OCI-LY7 (cell line): ENCODE measurements around the gene JPH3. TPM values are rescaled to one million over a fixed set of nuclear protein-coding genes. Genes with fewer than 3 reads are reported as not detected.
A peak's percentile ranks its signal among the peaks of the same experiment; 100 is the strongest.

ENCODE experiments used
- BruUV-seq: library from RNA; stranded (reverse); fragments of 400-500 nt; replicated peaks from 2 replicates; lab custom pipeline; 2021; lab: Mats Ljungman, UMichigan
- CTCF ChIA-PET: fragments of 300-600 bp; sonication (Branson Sonifier 250); formaldehyde crosslinking; loops from one replicate; lab custom pipeline; 2022; ENCODE audit warnings: antibody characterized with exemption; ENCODE audit not compliant: unreplicated experiment; lab: Charles Lee
- POLR2A ChIA-PET: fragments of 300-600 bp; sonication (Branson Sonifier 250); formaldehyde crosslinking; loops from one replicate; lab custom pipeline; 2022; ENCODE audit warnings: antibody characterized with exemption; lab: Charles Lee
- DNase-seq: peaks from one replicate; pipeline ENCODE4 v3.0.0-alpha.2; 2015; ENCODE audit warnings: low spot score
- H2AFZ ChIP-seq: fragments of 200-600 bp; sonication (generic), shearing (Covaris generic); 2 replicates; pipeline ENCODE4 v1.6.1; 2014; ENCODE audit warnings: mild to moderate bottlenecking, antibody characterized with exemption, low read length, moderate library complexity
- H3K27ac ChIP-seq: fragments of 200-600 bp; sonication (generic); 2 replicates; pipeline ENCODE4 v1.5.1; 2014; ENCODE audit warnings: mixed run types, low read depth, mild to moderate bottlenecking, moderate library complexity, low read length, inconsistent platforms; ENCODE audit not compliant: poor library complexity, severe bottlenecking
- H3K36me3 ChIP-seq: fragments of 200-600 bp; sonication (generic); 2 replicates; pipeline ENCODE4 v1.6.1; 2014; ENCODE audit warnings: mild to moderate bottlenecking, antibody characterized with exemption, low read length, moderate library complexity, mixed read lengths; ENCODE audit not compliant: insufficient read depth
- H3K4me1 ChIP-seq: fragments of 200-600 bp; sonication (generic); 2 replicates; pipeline ENCODE4 v1.5.1; 2014; ENCODE audit warnings: mild to moderate bottlenecking, low read length; ENCODE audit not compliant: insufficient read depth, poor library complexity, severe bottlenecking
- H3K4me2 ChIP-seq: fragments of 200-600 bp; sonication (generic); 2 replicates; pipeline ENCODE4 v1.6.1; 2014; ENCODE audit warnings: mild to moderate bottlenecking, low read length
- H3K4me3 ChIP-seq: fragments of 200-600 bp; sonication (generic); 2 replicates; pipeline ENCODE4 v1.5.1; 2014; ENCODE audit warnings: mild to moderate bottlenecking, low read depth, low read length; ENCODE audit not compliant: poor library complexity, severe bottlenecking
- H3K79me2 ChIP-seq: fragments of 200-600 bp; sonication (generic); 2 replicates; pipeline ENCODE4 v1.6.1; 2016; ENCODE audit warnings: low read depth, mild to moderate bottlenecking, low read length, moderate library complexity, mixed read lengths; ENCODE audit not compliant: insufficient read depth
- H3K9me2 ChIP-seq: fragments of 200-600 bp; sonication (generic); 2 replicates; pipeline ENCODE4 v1.6.1; 2016; ENCODE audit warnings: mild to moderate bottlenecking, low read length, mixed read lengths; ENCODE audit not compliant: insufficient read depth
- H3K9me3 ChIP-seq: fragments of 200-600 bp; sonication (generic); 2 replicates; pipeline ENCODE4 v1.6.1; 2014; ENCODE audit warnings: mild to moderate bottlenecking, mixed run types, low read length, mixed read lengths
- H4K20me1 ChIP-seq: fragments of 200-600 bp; sonication (generic); 2 replicates; pipeline ENCODE4 v1.6.1; 2014; ENCODE audit warnings: mild to moderate bottlenecking, antibody characterized with exemption, low read length, moderate library complexity, mixed read lengths; ENCODE audit not compliant: insufficient read depth
- CTCF ChIP-seq: fragments of 200-600 bp; sonication (generic); conservative IDR thresholded peaks from 2 replicates; pipeline ENCODE4 v1.5.1; 2014; ENCODE audit warnings: mild to moderate bottlenecking, antibody characterized with exemption, low read length, moderate library complexity, mixed read lengths
- EZH2phosphoT487 ChIP-seq: fragments of 200-600 bp; sonication (generic); IDR thresholded peaks from 2 replicates; pipeline ENCODE4 v1.6.1; 2018; ENCODE audit warnings: low read depth, borderline replicate concordance, mild to moderate bottlenecking, mixed run types, antibody characterized with exemption, low read length, moderate library complexity, mixed read lengths
- intact Hi-C: fragments of 100-400 bp; cut with micrococcal nuclease; formaldehyde crosslinking; loops from one replicate; pipeline ENCODE4 v1.10.0; 2022; ENCODE audit not compliant: unreplicated experiment
- total RNA-seq, 2 experiments: library from RNA; depleted of rRNA in 1 of 2; stranded (reverse); fragments of >200 nt in 1 of 2; shearing (Covaris generic) in 1 of 2; gene quantifications; 2 replicates each; pipeline ENCODE4 v1.2.3, GENCODE V29; 2014 to 2022

Gene JPH3
- total RNA-seq, 2 experiments from 2014 or later: not detected

- H4K20me1 ChIP-seq: no peaks in the 10 kb centered on the region
- TF ChIP-seq EZH2phosphoT487 (no peak), CTCF (no peak)
Observed at GRCh38 chr16:87723226-87723623, 120.9 kb downstream of the JPH3 start.

GRCh38 chr16:87724490-87725291 is 122.4 kb downstream of the JPH3 start:
- no peaks in the 10 kb centered on the region for H4K20me1 ChIP-seq

More at GRCh38 chr16:87723226-87723623, 120.9 kb downstream of the JPH3 start:
- BruUV-seq: no TSS peak
- peak; percentile 97 for DNase-seq
- POLR2A ChIA-PET: interaction anchor here (1.1 to 3.1 kb wide), 4 partner anchors 9 to 39 kb away, joined by 3 to 19 read pairs (median 8); no protein-coding TSS in a partner anchor
- intact Hi-C loops: loop anchor here (1.0 to 5.0 kb wide), 2 partner anchors 22 to 44 kb away; partner anchors contain the start of gene KLHDC4
- Histone ChIP-seq H3K36me3 (peaks cover 83% of the 10 kb centered on the region), H3K27ac (peak overlapping the region; percentile 94), H3K4me3 (peak overlapping the region; percentile 30), H3K9me2 (no peaks in the 10 kb centered on the region), H3K4me1 (peaks cover 55% of the 10 kb centered on the region), H3K4me2 (peak overlapping the region; percentile 63), H3K79me2 (peaks cover 36% of the 10 kb centered on the region; the same call in 1 of the 2 replicates), H3K9me3 (no peaks in the 10 kb centered on the region), H2AFZ (no peak overlapping the region)
- CTCF ChIA-PET: interaction anchor here (0.6 to 0.7 kb wide), 3 partner anchors 21 to 25 kb away, joined by 3 read pairs; no protein-coding TSS in a partner anchor

More at GRCh38 chr16:87724490-87725291, 122.4 kb downstream of the JPH3 start:
- H3K9me3 ChIP-seq: no peaks in the 10 kb centered on the region
- peak overlapping the region; percentile 63 for H3K4me2 ChIP-seq
- DNase-seq: peak; percentile 89
- POLR2A ChIA-PET: interaction anchor here (0.5 to 3.1 kb wide), 10 partner anchors 8 to 1970 kb away, joined by 3 to 19 read pairs (median 5); no protein-coding TSS in a partner anchor
- CTCF ChIA-PET: interaction anchor here (1.2 to 1.3 kb wide), 2 partner anchors 22 to 26 kb away, joined by 3 to 8 read pairs; no protein-coding TSS in a partner anchor
- peak overlapping the region; percentile 30 for H3K4me3 ChIP-seq
- peaks cover 70% of the 10 kb centered on the region for H3K4me1 ChIP-seq
- no peaks in the 10 kb centered on the region for H3K9me2 ChIP-seq
- intact Hi-C loops: loop anchor here (5.0 kb wide), 1 partner anchor 43 kb away; the partner anchor contains the start of gene KLHDC4
- no TSS peak for BruUV-seq
- H3K27ac ChIP-seq: peak overlapping the region; percentile 94
- TF ChIP-seq CTCF: no peak
- TF ChIP-seq EZH2phosphoT487: no peak
- H3K79me2 ChIP-seq: peaks cover 36% of the 10 kb centered on the region; the same call in 1 of the 2 replicates
- peaks cover 86% of the 10 kb centered on the region for H3K36me3 ChIP-seq
- H2AFZ ChIP-seq: no peak overlapping the region; the same call in 1 of the 2 replicates
